Activated CD8-positive, alpha-beta T cell treated with anti-CD3 and anti-CD28 coated beads for 36 hours (primary cell): ENCODE data around the gene INPP5E. TPM values are rescaled to one million over a fixed set of nuclear protein-coding genes. Genes with fewer than 3 reads are reported as not detected.

ENCODE experiments used
- ATAC-seq: fragments of 200-7000 bp; cut with Tn5 transposase; one replicate; pipeline ENCODE4 v1.10.0; 2021; ENCODE audit warnings: mild to moderate bottlenecking, moderate library complexity
- CTCF ChIA-PET: fragments of 350-600 bp; sonication (Branson Sonifier 250); formaldehyde crosslinking; loops from one replicate; lab custom pipeline; 2021; ENCODE audit warnings: antibody characterized with exemption; lab: Charles Lee
- POLR2A ChIA-PET: fragments of 350-600 bp; sonication (Branson Sonifier 250); formaldehyde crosslinking; loops from one replicate; lab custom pipeline; 2021; ENCODE audit warnings: antibody characterized with exemption; lab: Charles Lee
- DNase-seq: peaks from one replicate; pipeline ENCODE4 v3.0.0-alpha.2; 2020
- H3K27ac Mint-ChIP-seq: one replicate; pipeline ENCODE4 v1.8.0; 2021; ENCODE audit warnings: mild to moderate bottlenecking, mixed read lengths
- H3K27me3 Mint-ChIP-seq: one replicate; pipeline ENCODE4 v1.8.0; 2021; ENCODE audit warnings: mixed read lengths
- H3K36me3 Mint-ChIP-seq: one replicate; pipeline ENCODE4 v1.8.0; 2021; ENCODE audit warnings: low read depth, mixed read lengths
- H3K4me1 Mint-ChIP-seq: one replicate; pipeline ENCODE4 v1.8.0; 2021; ENCODE audit warnings: low read depth, mixed read lengths
- H3K4me3 Mint-ChIP-seq: one replicate; pipeline ENCODE4 v1.8.0; 2021; ENCODE audit warnings: mild to moderate bottlenecking, moderate library complexity, mixed read lengths
- H3K9me3 Mint-ChIP-seq: one replicate; pipeline ENCODE4 v1.8.0; 2021; ENCODE audit warnings: mixed read lengths
- CTCF ChIP-seq: fragments of 200-600 bp; IDR thresholded peaks from one replicate; pipeline ENCODE4 v1.8.0; 2022; ENCODE audit warnings: antibody characterized with exemption, mild to moderate bottlenecking
- intact Hi-C: fragments of 100-400 bp; cut with micrococcal nuclease; formaldehyde crosslinking; loops from one replicate; pipeline ENCODE4 v1.10.0; 2022
- total RNA-seq, 2 experiments: library from RNA; stranded (reverse); gene quantifications; one replicate each; pipeline ENCODE4 v1.2.3, GENCODE V29; 2021

Gene INPP5E
- total RNA-seq, 2 experiments from 2014 or later, result 12.0 to 13.8 TPM

DNA sequence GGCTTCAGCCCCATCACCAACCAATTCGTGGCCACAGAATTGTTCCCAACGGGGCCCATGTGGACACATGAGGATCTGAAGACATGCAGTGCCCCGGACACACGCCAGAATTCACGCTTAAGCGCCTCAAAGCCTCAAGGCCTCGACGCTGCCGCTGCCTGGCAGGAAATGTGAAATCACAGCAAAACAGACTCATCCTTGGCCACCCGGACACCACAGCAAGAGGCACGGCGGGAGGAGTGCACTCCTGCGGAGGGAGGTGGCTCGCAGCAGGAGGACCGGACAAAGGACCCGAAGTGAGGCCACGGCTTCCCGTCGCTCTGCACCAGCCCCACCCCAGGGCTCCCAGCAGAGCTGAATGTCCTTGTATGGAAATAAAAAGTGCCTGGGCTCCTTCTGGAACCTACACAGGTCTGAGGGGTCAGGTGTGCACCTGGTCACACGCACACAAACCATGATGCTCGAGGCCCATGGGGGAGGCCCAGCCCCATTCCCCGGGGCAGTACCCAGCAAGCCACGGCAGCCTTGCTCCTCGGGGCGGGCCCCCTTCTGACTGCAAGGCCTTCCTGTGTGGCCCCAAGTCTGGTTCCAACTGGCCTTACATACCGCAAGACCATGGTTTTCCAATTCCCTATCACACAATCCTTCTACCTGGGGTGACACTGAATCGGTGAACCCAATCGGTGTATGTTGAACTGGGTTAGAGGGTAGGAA lies 33.2 kb upstream of the INPP5E start:
- ATAC-seq (no peak), DNase-seq (no peak)
- Mint-ChIP-seq H3K4me1 (peaks cover 2% of the 10 kb centered on the region), H3K9me3 (no peaks in the 10 kb centered on the region), H3K4me3 (no peak overlapping the region), H3K27ac (no peak overlapping the region), H3K36me3 (peaks cover 29% of the 10 kb centered on the region), H3K27me3 (no peaks in the 10 kb centered on the region)
- ChIA-PET CTCF (no interaction called here), POLR2A (interaction anchor here (1.3 kb wide), 1 partner anchor 13 kb away, joined by 4 read pairs; no protein-coding TSS in a partner anchor)
- intact Hi-C loops, result no loop called here
- TF ChIP-seq CTCF, result no peak

DNA sequence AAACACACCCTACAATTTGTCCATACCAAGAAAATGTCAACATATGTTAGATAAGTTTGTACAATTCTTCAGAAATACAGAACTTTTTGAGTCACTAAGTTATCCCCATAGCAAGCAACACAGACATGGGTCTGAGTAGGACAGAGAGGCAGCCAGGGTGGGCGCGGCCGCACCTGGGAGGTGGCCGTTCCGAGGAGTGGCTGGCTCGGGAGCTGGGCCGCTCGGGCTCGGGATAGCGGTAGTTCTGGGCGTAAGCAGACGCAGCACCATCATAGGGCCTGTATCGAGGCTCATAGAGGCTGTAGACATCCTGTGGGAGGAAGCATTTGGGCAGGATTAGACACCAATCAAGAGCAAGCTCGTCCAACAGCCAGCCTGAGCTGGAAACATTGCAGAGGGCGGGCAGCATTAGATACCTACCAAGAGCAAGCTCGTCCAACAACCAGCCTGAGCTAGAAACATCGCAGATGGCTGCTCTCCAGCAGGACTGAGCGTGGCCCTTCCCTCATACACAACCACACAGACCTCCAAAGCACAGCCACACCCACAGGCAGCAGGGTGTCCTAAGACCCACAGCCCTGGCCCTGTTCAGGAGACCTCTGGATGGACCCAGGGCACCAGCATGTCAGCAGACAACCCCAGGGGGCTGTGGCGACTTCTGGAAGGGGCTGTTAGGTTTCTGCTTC lies 32.3 kb upstream of the INPP5E start:
- H3K9me3 Mint-ChIP-seq, result no peaks in the 10 kb centered on the region
- POLR2A ChIA-PET, result interaction anchor here (1.0 kb wide), 1 partner anchor 98 kb away, joined by 3 read pairs; no protein-coding TSS in a partner anchor
- intact Hi-C loops, result no loop called here
- no peak overlapping the region for H3K4me3 Mint-ChIP-seq
- no peak overlapping the region for H3K27ac Mint-ChIP-seq
- no peak for ATAC-seq
- CTCF ChIA-PET, result no interaction called here
- DNase-seq, result no peak
- H3K4me1 Mint-ChIP-seq, result no peaks in the 10 kb centered on the region
- peaks cover 25% of the 10 kb centered on the region for H3K36me3 Mint-ChIP-seq
- no peak for TF ChIP-seq CTCF
- H3K27me3 Mint-ChIP-seq, result no peaks in the 10 kb centered on the region

- Mint-ChIP-seq H3K27me3 (no peaks in the 10 kb centered on the region), H3K9me3 (no peaks in the 10 kb centered on the region), H3K36me3 (peaks cover 28% of the 10 kb centered on the region), H3K4me3 (no peak overlapping the region), H3K4me1 (no peaks in the 10 kb centered on the region), H3K27ac (no peak overlapping the region)
- POLR2A ChIA-PET, result interaction anchor here (0.8 to 1.4 kb wide), 3 partner anchors 18 to 97 kb away, joined by 3 to 4 read pairs (median 3); no protein-coding TSS in a partner anchor
- no peak for ATAC-seq
- intact Hi-C loops, result no loop called here
- CTCF ChIA-PET, result no interaction called here
- no peak for TF ChIP-seq CTCF
- no peak for DNase-seq
These were observed 31.3 kb upstream of the INPP5E start for GRCh38 chr9:136470792-136471469.

- intact Hi-C loops, result no loop called here
- Mint-ChIP-seq H3K27me3 (no peaks in the 10 kb centered on the region), H3K4me1 (no peaks in the 10 kb centered on the region), H3K4me3 (no peak overlapping the region), H3K27ac (no peak overlapping the region), H3K36me3 (peaks cover 27% of the 10 kb centered on the region), H3K9me3 (no peaks in the 10 kb centered on the region)
- POLR2A ChIA-PET, result interaction anchor here (0.8 to 1.4 kb wide), 2 partner anchors 17 to 30 kb away, joined by 3 to 4 read pairs; no protein-coding TSS in a partner anchor
- CTCF ChIA-PET, result no interaction called here
- DNase-seq (no peak), ATAC-seq (no peak)
- TF ChIP-seq CTCF, result no peak
These were observed 30.7 kb upstream of the INPP5E start for GRCh38 chr9:136470356-136470755.
